GM12875 (cell line): ENCODE measurements around the gene EPB41L3.

ENCODE experiments used
- H3K4me3 ChIP-seq: one replicate; pipeline ENCODE4 v1.5.1; 2011; ENCODE audit warnings: low read depth, low read length, control low read depth
- TF ChIP-seq, protein P1 (sequence below): IDR thresholded peaks from 2 replicates; pipeline ENCODE4 v1.5.1; 2011; ENCODE audit warnings: low read depth, mild to moderate bottlenecking, control low read depth, inconsistent platforms, low read length, moderate library complexity, borderline replicate concordance; ENCODE audit not compliant: insufficient read depth

Gene EPB41L3

DNA sequence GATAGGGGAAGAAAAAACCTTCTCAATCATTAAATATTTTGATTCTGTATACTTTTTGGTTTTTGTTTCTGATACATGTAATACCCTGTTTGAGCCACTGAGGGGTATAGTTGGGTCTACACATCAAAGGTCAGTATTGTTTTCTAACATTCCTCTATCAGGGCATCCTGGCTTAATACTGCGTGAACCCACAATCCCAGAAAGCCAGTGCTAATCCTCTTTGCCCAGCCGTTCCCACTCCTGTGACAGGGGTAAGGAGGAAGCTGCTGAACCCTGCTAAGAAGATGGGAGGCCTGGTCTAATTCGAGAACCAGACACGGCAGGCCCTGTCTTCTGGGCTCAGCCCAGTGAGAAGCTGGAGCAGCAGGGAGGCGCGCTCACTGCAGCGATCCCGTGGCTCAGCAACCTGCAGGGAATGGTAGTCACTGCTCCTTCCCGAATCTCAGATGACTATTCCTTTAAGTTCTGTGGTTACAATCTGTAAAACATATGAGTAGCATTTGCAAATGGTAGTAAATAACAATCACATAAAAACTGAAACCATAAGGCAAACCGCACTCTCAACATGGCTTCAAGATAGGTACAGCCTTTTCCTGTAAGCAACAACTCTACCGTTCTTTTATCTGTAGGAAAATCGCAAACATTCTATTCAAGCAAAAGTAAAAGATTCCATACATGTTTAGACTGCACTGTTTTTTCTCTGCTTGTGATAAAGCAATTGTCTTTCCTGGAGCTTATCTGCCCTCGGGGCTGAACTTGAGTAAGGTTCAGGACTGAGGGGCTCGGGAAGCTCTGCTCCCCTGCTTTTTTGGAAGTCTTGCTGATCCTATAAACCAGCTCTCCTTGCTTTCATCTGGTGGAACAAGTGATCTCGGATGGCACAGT lies 87.0 kb downstream of the EPB41L3 start:
- no peak overlapping the region for H3K4me3 ChIP-seq
- TF ChIP-seq, protein P1, sequence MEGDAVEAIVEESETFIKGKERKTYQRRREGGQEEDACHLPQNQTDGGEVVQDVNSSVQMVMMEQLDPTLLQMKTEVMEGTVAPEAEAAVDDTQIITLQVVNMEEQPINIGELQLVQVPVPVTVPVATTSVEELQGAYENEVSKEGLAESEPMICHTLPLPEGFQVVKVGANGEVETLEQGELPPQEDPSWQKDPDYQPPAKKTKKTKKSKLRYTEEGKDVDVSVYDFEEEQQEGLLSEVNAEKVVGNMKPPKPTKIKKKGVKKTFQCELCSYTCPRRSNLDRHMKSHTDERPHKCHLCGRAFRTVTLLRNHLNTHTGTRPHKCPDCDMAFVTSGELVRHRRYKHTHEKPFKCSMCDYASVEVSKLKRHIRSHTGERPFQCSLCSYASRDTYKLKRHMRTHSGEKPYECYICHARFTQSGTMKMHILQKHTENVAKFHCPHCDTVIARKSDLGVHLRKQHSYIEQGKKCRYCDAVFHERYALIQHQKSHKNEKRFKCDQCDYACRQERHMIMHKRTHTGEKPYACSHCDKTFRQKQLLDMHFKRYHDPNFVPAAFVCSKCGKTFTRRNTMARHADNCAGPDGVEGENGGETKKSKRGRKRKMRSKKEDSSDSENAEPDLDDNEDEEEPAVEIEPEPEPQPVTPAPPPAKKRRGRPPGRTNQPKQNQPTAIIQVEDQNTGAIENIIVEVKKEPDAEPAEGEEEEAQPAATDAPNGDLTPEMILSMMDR, result 0 out of 2 replicates have a peak, but pooled peaks have one; percentile 3

DNA sequence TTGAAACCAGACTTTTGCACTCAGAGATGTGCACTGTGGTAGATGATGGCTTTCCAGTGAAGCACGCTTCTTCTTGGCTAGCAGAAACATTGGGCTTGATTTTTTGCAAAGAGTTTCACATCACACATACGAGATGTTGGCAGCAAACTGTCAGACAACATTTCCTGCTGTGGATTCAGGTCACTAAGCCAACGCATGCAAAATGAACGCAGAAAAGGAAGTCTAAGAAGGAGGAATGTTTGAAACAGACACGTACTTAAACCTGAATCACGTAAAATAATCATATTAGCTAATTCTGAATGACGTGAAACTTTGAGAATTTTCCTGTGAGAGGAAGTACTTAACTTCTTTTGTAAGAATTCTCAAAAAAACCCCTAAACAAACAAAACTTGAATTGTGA lies 88.1 kb downstream of the EPB41L3 start:
- H3K4me3 ChIP-seq, result no peak overlapping the region
- TF ChIP-seq, protein P1, result no peak

DNA sequence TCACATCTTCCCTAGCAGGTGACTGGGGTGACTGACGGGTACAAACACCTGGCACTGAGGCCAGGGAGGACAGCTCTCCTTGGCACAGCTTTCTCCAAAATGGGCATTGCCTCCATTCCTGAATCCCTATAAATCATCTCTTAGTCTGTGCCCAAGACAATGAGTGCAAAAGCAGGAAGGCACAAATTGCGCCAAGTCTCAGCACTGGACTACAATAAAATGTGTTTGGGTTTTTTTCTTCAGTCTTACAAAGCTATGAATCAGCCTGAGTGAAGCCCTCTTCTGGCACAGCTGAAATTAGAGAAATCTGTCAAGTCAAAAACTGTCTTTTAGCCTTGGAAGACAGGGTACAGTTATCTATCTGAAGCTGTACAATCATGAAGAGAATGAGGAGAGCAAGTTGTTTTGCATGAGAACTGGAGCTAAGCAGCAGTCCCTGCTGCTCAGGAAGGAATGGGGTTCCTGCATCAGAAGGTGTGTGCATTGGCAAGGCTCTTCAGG lies 90.8 kb downstream of the EPB41L3 start:
- H3K4me3 ChIP-seq, result no peak overlapping the region
- TF ChIP-seq, protein P1, result no peak

DNA sequence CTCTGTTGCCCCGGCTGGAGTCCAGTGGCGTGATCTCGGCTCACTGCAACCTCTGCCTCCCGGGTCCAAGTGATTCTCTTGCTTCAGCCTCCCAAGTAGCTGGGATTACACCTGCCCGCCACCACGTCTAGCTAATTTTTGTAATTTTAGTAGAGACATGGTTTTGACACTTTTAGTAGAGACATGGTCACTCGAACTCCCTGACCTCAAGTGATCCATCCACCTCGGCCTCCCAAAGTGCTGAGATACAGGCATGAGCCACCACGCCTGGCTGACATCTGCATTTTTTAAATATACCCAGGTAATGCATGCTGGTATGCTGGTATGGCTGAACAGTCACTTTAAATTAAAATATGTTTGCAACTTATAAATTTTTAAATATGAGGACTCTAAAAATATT lies 91.9 kb downstream of the EPB41L3 start:
- TF ChIP-seq, protein P1, result no peak
- H3K4me3 ChIP-seq, result no peak overlapping the region

DNA sequence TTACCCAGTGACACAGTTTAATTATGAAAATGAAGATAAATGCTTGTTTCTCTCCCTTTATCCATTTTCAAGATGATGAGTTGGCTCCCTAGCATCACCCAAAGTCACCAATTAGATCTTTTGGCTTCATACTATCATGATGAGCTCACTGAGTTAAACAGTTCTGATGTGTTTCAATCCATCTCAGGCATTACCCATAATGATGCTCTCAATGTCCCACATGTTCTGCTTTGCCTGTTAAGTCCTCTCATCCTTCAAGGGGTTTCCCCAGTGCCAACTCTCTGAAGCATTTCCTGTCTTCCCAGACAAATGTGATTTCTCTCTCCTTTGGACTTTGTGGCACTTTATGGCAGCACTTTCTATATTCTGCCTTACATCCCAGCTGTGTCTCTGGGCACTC lies 92.6 kb downstream of the EPB41L3 start:
- H3K4me3 ChIP-seq, result no peak overlapping the region
- TF ChIP-seq, protein P1, result no peak

DNA sequence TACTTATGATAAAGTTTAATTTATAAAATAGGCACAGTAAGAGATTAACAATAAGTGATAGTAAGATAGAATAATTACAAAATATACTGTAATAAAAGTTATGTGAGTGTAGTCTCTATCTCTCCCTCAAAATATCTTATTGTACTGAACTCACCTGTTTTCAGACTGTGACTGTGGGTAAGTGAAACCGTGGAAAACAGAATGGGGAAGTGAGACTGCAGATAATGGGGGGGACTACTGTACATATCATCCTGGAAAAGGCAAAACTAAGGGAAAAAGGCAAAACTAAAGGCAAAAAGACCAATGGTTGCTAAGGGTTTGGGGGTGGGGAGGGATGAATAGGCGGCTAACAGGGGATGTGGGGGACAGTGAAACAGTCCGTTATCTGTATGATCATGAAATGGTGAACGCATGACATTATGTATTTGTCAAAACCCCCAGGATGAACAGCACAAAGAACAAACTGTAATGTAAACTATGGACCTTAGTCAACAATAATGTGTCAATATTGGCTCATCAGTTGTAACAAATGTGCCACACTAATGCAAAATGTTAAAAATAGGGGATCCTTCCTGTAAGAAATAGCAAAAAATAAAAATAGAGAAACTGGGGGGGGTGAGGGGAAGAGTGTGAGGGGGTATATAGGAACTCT lies 93.8 kb downstream of the EPB41L3 start:
- TF ChIP-seq, protein P1, result no peak
- no peak overlapping the region for H3K4me3 ChIP-seq
